Daoy (cell line): ENCODE results near the gene HTATSF1. TPM values are rescaled to one million over a fixed set of nuclear protein-coding genes. Genes with fewer than 3 reads are reported as not detected.

Source experiments
- DNase-seq: peaks from one replicate; pipeline ENCODE4 v3.0.0-alpha.2; 2015; ENCODE audit warnings: low read depth
- total RNA-seq: library from RNA; depleted of rRNA; stranded (reverse); fragments of >200 nt; shearing (Covaris generic); gene quantifications from 2 replicates; pipeline ENCODE4 v1.2.3, GENCODE V29; 2014; rRNA removed

Gene HTATSF1
- total RNA-seq, 1 experiment from 2014 or later, result 73.5 TPM

DNA sequence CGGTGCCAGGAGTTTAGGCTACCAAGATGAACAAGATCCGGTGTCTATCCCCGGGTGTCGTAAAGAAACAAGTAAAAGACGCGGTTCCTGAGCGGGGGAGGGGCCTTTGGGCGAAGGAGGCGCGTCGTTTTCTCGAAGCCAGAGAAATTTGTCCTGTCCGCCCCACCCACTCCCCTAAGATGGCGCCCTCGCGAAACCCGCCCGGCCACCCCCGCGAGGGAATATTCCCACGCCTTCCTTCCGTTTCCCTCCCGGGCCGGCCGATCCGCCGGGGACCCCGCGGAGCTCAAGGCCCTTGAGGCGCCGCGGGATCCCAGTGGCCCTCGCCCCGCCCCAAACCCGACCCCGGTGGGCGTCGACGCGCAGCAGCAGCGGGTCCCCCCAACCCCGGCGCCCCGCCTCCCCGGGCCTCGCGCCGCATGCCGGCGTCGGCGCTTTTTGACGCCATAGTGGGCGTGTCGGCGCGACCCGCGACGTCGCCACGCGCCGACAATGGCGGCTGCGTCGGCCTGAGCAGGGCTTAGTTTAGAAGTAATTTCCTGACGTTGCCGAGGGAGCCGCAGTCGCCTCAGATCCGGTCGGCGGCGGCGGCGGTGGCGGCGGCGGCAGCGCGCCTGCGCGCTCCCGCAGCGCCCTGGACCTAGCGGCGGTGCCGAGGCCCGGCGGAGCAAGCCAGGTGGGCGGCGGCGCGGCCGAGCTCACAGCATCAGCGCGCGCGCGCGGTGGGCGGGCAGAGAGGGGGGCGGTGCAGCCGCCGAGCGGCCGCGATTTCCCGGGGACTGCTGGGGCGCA lies 432 bp upstream of the HTATSF1 start:
- DNase-seq, result peak; percentile 85

DNA sequence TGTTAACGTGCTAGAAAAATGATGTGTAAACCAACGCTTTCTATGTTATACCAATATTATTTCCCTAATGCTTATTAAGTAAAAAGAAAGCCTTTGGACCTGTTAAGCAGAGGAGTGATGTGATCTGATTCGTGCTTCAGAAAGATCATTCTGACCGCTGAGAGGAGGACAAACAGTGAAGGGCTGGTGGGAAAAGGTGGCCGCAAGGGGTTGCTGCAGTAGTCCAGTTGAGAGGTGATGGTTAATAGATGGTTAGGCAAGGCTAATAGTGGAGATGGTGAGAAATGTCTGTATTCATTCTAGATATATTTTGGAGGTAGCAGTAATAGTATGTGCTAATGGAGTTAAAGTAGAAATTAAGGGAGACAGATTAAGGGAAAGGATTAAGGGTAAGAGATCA lies 21.7 kb downstream of the HTATSF1 start:
- no peak for DNase-seq

GRCh38 chrX:136523770-136524169 lies 26.4 kb downstream of the HTATSF1 start:
- DNase-seq, result no peak

GRCh38 chrX:136525738-136526606 lies 28.6 kb downstream of the HTATSF1 start:
- DNase-seq, result peak; percentile 80

DNA sequence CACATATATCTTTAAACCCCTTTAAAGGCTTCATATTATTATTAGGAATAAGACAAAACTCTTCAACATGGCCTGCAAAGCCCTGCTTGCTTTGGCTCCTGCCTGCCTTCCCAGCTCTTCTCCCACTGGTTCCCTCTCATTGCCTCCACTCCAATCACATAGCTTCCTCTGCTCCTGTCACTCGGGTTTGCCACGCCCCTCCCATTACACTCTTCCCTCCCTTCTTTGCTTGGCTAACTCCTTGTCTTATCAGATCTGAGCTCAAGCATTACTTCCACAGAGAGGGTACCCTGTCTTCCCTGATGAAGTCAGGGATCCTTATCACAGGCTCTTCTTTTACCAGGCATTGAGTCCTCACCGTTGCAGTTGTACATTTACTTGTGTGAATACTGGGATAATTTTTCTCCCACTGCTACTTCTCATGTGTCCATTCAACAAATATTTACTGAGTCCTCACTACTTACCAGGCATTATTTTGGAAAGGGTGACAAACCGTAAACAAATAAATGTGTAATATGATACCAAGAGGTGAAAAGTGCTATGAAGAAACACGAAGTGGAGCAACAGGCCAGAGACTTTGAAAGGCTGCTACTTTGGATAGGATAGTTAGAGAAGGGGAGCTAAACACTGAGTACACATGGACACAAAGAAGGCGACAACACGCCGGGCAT lies 31.4 kb downstream of the HTATSF1 start:
- DNase-seq, result peak; percentile 24

DNA sequence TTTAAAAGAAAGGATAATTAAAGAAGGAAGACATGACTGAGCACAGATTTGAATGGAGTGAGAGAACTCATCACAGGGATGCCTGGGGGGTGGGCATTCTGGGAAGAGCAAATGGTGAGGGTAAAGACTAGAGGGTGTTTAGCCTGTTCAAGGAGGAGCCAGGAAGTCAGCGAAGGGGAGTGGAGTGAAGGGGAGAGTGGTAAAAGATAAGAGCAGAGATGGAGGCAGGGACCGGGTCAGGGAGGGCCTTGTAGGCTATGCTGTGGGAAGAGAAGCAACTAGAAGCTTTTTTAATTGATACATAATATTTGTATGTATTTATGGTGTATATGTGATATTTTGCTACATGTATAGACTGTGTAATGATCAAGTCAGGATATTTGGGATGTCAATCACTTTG lies 32.4 kb downstream of the HTATSF1 start:
- DNase-seq, result peak; percentile 1

- no peak for DNase-seq
Measured at GRCh38 chrX:136531951-136532350, 34.6 kb downstream of the HTATSF1 start, which contains the start of gene VGLL1. TSS of gene VGLL1 (plus strand) at chrX:136532215. CDS start at chrX:136536021, 3,806 bp downstream.

DNA sequence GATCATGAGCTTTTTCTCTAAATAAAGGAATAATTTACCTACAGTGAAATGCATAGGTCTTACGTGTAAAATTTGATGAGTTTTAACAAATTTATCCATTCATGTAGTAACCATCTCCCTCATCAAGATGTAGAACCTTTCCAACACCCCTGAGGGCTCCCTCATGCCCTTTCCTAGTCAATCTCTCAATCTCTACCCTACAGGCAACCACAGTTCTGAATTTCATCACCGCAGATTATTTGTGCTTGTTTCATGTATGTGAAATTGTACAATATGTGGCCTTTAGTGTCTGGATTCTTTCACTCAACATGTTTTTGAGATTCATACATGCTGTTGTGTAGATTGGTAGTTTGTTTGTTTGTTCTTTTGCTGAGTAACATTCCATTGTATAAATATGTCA lies 36.7 kb downstream of the HTATSF1 start:
- DNase-seq, result no peak

DNA sequence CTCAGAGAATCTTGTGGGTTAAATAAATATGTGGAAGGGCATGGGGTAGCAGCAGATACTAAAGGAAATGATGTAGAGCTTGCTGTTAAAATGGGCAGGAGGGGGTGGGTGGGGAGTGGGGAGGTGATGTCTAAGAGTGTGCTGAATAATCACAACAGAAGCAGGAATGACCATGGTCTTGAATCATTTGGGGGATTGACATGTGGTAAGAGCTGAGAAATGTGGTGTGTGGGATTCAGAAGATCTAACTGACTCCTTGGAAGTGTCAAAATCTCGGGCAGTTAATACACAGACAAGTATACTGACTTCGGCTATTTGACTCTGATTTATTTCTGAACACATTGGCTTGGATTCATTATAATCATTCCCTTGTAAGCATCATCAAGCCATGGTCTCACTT lies 41.4 kb downstream of the HTATSF1 start:
- no peak for DNase-seq

GRCh38 chrX:136540226-136540625 lies 42.8 kb downstream of the HTATSF1 start:
- no peak for DNase-seq

- DNase-seq, result peak; percentile 45
Measured at GRCh38 chrX:136541294-136541693, 43.9 kb downstream of the HTATSF1 start.

- no peak for DNase-seq
Measured at GRCh38 chrX:136542281-136542680, 44.9 kb downstream of the HTATSF1 start.

DNA sequence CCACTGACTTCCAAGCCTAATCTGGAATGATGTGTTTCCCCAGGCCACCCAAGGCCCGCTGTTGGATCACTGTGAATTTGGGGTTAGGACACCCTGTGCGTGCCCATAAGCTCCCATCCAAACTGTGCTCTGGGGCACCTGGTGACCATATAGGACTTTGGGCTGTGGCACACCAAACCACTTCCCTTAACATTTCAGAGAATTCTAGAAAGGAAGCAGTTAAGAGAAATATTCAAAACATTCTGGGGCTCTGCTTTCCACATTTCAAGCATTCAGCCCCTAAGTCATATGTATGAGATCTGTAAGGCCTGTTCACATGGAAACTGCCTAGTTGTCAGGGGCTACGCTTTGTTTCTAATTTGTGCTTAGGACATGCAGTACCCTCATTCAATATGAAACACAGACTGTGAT lies 49.0 kb downstream of the HTATSF1 start:
- no peak for DNase-seq

GRCh38 chrX:136549226-136549625 lies 51.8 kb downstream of the HTATSF1 start:
- no peak for DNase-seq

DNA sequence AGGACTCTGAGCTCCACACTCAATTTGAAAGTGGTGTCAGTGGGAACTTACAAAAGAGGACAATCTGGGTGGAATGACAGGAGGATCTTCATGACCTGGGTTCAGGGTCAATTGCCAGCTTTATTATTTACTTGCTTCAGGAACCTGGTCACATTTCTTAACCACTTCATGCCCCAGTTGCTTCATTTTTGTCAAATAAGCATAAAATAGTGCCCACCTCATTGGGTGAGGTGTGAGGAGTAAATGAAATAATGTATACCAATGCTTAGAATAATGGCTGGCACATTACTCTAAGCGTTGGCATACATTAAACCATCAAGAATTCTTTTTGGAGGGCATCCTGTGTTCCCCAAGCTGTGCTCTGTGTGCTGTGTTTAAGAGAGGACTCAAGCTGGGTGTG lies 54.0 kb downstream of the HTATSF1 start:
- DNase-seq, result no peak

GRCh38 chrX:136555694-136556093 lies 58.3 kb downstream of the HTATSF1 start:
- DNase-seq, result no peak

Other genes starting within 250 kb of the HTATSF1 start
- 14.1 and 17.7 TPM in 2 replicates for gene MAP7D3, start 246.2 kb upstream of the HTATSF1 start, total RNA-seq
- gene ADGRG4, start 196.6 kb upstream of the HTATSF1 start, total RNA-seq, result not detected in 2 replicates
- gene BRS3, start 9.6 kb upstream of the HTATSF1 start, total RNA-seq, result not detected in 2 replicates
- not detected in 2 replicates for gene VGLL1, start 34.6 kb downstream of the HTATSF1 start, total RNA-seq
- not detected in 2 replicates for gene CD40LG, start 150.6 kb downstream of the HTATSF1 start, total RNA-seq